ENCODE results near the gene SIRPA.

- TF ChIP-seq, protein P1, sequence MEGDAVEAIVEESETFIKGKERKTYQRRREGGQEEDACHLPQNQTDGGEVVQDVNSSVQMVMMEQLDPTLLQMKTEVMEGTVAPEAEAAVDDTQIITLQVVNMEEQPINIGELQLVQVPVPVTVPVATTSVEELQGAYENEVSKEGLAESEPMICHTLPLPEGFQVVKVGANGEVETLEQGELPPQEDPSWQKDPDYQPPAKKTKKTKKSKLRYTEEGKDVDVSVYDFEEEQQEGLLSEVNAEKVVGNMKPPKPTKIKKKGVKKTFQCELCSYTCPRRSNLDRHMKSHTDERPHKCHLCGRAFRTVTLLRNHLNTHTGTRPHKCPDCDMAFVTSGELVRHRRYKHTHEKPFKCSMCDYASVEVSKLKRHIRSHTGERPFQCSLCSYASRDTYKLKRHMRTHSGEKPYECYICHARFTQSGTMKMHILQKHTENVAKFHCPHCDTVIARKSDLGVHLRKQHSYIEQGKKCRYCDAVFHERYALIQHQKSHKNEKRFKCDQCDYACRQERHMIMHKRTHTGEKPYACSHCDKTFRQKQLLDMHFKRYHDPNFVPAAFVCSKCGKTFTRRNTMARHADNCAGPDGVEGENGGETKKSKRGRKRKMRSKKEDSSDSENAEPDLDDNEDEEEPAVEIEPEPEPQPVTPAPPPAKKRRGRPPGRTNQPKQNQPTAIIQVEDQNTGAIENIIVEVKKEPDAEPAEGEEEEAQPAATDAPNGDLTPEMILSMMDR (IDR thresholded peaks at IDR 0.05; ENCODE audit: insufficient read depth, low read length): no peak
- no peak for TF ChIP-seq POLR2AphosphoS5 (IDR thresholded peaks at IDR 0.05; ENCODE audit: low read depth)
Observed at GRCh38 chr20:1940581-1940980, 45.4 kb downstream of the SIRPA start.

All from HL-60 (cell line).